Activated naive CD8-positive, alpha-beta T cell (primary cell): ENCODE data around the gene ARL5C.
"Not testable (repeated sequence)": the region's sequence is repeated elsewhere in the genome, so short reads cannot be mapped to it uniquely, and the experiment has no call there.

Experiments used
- H3K27ac Mint-ChIP-seq: one replicate; pipeline ENCODE4 v1.8.0; 2021; ENCODE audit warnings: mixed read lengths
- H3K27me3 Mint-ChIP-seq: one replicate; pipeline ENCODE4 v1.8.0; 2021; ENCODE audit warnings: mixed read lengths
- H3K36me3 Mint-ChIP-seq: one replicate; pipeline ENCODE4 v1.8.0; 2021; ENCODE audit warnings: mixed read lengths
- H3K4me1 Mint-ChIP-seq: one replicate; pipeline ENCODE4 v1.8.0; 2021; ENCODE audit warnings: low read depth, mixed read lengths
- H3K4me3 Mint-ChIP-seq: one replicate; pipeline ENCODE4 v1.8.0; 2021; ENCODE audit warnings: mild to moderate bottlenecking, mixed read lengths
- H3K9me3 Mint-ChIP-seq: one replicate; pipeline ENCODE4 v1.8.0; 2021; ENCODE audit warnings: low read depth, mixed read lengths

Gene ARL5C

DNA sequence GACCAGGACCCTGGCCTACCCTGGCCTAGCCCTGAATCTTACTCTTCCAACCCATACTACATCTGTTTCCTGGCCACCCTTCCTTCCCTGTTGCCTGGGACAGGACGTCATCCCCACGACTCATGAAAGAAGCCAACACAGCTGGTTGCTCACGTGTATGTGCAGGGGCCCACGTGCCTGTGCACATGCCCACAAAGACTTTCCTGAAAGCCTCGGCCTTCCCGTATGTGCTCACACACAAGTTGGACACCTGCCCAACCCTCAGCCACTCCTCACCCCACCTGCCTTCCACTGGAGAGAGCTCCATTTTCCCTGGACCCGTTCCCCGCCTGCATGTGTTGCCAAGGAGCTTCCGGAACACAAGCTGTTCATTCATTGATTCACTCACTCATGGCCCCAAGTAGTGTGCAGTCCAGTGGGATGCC lies 21.5 kb downstream of the ARL5C start:
- Mint-ChIP-seq H3K4me1 (peaks cover 17% of the 10 kb centered on the region), H3K9me3 (no peaks in the 10 kb centered on the region), H3K36me3 (no peaks in the 10 kb centered on the region), H3K27me3 (no peaks in the 10 kb centered on the region), H3K27ac (peak overlapping the region; percentile 23), H3K4me3 (no peak overlapping the region)

DNA sequence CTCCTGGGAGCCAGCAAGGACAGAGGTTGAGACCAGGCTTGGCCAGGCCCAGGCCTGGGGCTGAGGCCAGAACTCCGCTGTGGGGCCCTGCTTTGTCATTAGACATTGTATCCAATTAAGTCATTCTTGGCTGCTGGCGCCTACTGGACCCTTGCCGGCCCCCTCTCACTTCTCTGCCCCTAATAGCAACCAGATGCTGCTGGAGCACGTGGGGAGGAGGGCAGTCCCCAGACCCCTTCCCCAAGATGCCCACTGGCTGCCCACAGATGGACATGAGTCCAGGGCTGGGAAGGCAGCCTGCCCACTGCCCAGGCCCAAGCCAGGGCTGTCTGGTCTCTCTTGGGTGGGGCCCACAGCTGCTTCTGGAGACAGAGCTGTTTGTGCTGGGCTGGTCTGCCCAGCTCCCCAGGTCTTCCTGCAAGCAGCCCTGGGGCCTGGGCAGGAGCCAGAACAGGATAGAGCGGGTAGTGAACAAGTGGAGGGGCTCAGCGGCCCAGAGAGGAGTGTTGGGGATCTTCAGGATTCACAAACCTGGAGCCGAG lies 22.3 kb downstream of the ARL5C start:
- Mint-ChIP-seq H3K27me3 (no peaks in the 10 kb centered on the region), H3K4me3 (no peak overlapping the region), H3K36me3 (no peaks in the 10 kb centered on the region), H3K27ac (no peak overlapping the region), H3K4me1 (peaks cover 11% of the 10 kb centered on the region), H3K9me3 (no peaks in the 10 kb centered on the region)

DNA sequence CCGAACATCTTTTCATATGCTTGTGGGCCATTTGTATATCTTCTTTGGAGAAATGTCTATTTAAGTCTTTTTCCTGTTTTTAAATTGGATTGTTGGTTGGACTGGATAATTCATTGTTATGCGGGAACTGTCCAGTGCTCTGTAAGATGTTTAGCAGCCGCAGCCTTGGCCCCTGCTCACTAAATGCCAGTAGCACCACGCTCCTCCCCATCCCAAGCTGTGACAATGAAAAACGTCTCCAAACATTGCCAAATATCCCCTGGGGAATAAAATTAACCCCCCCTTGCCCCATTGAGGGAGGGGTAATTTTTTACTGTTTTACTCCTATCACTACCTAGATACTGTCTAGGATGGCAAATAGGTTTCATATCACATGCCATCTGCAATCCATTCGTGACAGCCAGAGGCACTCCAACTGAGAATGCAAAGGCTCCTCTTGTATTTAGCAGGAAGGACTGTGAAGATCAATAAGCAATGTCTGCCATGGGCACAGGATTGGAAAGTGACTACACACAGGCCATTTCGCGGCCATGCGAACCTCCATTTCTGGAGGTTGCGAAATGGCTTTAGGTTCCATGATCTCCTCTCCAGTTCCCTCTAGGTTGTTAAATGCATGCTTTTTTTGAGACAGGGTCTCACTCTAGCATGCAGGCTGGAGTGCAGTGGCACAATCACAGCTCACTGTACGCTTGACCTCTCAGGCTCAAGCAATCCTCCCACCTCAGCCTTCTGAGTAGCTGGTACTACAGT lies 23.9 kb downstream of the ARL5C start:
- no peak overlapping the region for H3K4me3 Mint-ChIP-seq
- peaks cover 5% of the 10 kb centered on the region for H3K4me1 Mint-ChIP-seq
- H3K27me3 Mint-ChIP-seq, result no peaks in the 10 kb centered on the region
- no peak overlapping the region for H3K27ac Mint-ChIP-seq
- H3K36me3 Mint-ChIP-seq, result peaks cover 2% of the 10 kb centered on the region
- H3K9me3 Mint-ChIP-seq, result no peaks in the 10 kb centered on the region

DNA sequence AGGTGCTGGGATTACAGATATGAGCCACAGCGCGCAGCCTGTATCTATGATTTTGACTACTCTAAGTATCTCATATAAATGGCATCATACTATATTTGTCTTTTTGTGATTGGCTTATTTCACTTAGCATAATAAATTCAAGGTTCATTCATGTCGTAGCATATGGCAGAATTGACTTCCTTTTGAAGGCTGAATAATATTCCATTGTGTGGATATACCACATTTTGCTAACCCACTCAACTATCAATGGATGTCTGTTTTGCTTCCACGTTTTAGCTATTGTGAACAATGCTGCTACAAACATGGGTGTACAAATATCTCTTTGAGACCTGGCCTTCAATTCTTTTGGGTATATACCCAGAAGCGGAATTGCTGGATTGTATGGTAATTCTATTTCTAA lies 24.7 kb downstream of the ARL5C start:
- Mint-ChIP-seq H3K9me3 (no peaks in the 10 kb centered on the region), H3K4me1 (peaks cover 5% of the 10 kb centered on the region), H3K36me3 (peaks cover 2% of the 10 kb centered on the region), H3K4me3 (no peak overlapping the region), H3K27ac (no peak overlapping the region), H3K27me3 (no peaks in the 10 kb centered on the region)

DNA sequence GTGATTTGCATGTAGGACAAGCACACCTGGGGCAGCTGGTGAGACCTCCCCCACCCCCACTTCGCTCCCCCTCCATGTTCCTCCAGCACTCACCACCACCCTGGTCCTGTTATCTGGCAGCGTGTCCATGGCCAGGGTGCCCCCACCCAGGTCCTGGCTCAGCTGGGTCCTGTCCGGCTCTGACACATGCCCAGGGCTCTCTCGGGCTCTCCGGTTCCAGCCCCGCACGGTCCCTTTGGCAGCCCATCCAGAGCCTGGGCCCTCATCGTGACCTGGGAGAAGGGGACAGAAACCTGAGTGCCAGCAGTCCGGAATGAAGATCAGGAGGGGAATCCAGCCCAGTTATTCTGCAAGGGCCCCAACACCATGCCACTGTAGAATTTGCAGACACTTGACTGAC lies 26.4 kb downstream of the ARL5C start:
- Mint-ChIP-seq H3K27ac (no peak overlapping the region), H3K36me3 (peaks cover 2% of the 10 kb centered on the region), H3K4me3 (no peak overlapping the region), H3K9me3 (no peaks in the 10 kb centered on the region), H3K4me1 (peaks cover 2% of the 10 kb centered on the region), H3K27me3 (no peaks in the 10 kb centered on the region)

DNA sequence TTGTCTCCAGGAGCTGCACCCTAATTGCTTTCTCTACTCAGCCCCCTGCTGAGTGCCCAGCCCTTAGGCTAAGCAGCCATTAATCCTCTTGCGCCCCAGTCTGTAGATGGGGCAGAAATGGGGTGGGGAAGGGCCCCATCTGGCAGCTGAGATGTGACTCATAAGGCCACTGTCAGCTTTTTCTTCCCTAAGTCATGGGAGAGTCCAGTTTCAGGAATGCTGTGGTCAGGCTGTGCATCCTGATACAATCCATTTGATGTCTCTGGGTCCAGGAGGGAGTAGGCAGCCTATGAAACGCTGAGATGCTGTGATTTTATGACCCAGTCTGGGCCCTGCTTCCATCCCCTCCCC lies 26.8 kb downstream of the ARL5C start:
- Mint-ChIP-seq H3K27me3 (no peaks in the 10 kb centered on the region), H3K4me1 (no peaks in the 10 kb centered on the region), H3K36me3 (peaks cover 2% of the 10 kb centered on the region), H3K4me3 (no peak overlapping the region), H3K27ac (no peak overlapping the region), H3K9me3 (no peaks in the 10 kb centered on the region)

DNA sequence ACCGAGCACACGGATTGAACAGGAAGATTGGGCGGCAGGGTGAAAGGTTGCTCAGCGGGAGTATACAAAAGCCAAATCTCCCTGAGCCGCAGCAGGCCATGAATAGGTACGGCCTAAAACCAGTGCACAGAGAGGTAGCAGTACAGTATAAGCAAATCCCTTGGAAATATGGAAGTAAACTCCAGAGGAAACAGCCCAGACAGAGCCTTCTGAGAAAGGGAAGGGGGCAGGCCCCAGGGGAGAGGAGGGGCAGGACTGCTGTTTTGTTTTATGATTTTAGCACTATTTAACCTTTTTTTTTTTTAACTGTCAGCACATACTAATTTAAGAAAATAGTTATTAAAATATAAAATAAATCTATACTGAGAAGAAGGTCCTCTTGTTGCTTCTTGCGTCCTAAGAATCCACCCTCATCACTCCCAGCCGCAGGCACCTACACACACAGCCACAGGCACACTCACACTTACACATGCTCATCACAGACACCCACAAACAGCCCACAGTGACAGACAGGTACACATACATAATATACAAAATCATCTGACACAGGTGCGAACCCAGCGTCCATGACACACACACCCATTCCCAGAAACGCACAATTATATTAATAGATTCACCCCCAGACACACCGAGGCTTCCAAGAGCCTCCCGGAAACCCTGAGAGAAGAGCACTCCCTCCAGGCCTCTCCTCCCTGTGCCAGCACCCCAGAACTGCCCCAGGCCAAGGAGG lies 27.4 kb downstream of the ARL5C start:
- Mint-ChIP-seq H3K36me3 (peaks cover 2% of the 10 kb centered on the region), H3K9me3 (no peaks in the 10 kb centered on the region), H3K27ac (no peak overlapping the region), H3K4me1 (no peaks in the 10 kb centered on the region), H3K4me3 (no peak overlapping the region), H3K27me3 (no peaks in the 10 kb centered on the region)

DNA sequence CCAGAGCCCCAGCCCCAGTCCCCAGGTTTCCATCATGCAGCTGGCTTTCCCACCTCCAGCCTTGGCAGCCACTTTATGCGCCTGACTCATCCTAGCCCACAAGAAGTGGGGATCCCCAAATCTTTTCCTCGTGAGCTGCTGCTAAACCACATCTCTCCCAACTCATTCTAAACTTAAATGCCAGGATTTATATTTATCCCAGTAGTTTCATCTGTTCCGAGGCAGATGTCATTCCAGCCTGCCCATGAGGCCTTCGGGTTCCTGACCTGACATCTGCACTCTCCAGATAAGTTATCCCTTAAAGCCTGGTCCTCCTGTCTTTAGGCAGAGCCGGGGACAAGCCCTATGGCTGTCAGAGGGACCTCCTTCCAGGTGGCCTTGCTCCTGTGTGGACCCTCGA lies 31.1 kb downstream of the ARL5C start:
- Mint-ChIP-seq H3K36me3 (peaks cover 2% of the 10 kb centered on the region), H3K9me3 (no peaks in the 10 kb centered on the region), H3K27ac (no peak overlapping the region), H3K4me1 (no peaks in the 10 kb centered on the region), H3K27me3 (no peaks in the 10 kb centered on the region), H3K4me3 (no peak overlapping the region)

DNA sequence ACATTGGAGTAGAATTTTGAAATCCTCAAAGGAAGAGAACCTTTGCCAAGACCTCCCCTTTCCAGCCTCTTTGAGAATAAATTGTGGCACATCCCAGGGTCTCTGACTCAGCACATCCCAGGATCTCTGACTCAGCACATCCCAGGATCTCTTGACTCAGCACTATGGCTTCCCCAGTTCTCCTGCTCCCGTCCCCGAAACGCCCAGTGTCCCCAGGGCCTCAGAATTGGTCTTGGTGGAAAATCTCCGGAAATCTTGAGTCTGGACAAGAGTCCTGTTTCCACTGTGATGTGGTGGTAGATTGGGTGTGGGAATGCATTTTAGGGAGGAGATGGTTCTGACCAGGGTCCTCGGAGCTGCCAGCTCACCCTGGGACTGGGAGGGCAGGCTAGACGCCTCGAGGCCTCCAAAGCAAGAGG lies 33.8 kb downstream of the ARL5C start:
- Mint-ChIP-seq H3K36me3 (no peaks in the 10 kb centered on the region), H3K9me3 (no peaks in the 10 kb centered on the region), H3K27me3 (no peaks in the 10 kb centered on the region), H3K4me1 (no peaks in the 10 kb centered on the region), H3K4me3 (no peak overlapping the region), H3K27ac (no peak overlapping the region)

DNA sequence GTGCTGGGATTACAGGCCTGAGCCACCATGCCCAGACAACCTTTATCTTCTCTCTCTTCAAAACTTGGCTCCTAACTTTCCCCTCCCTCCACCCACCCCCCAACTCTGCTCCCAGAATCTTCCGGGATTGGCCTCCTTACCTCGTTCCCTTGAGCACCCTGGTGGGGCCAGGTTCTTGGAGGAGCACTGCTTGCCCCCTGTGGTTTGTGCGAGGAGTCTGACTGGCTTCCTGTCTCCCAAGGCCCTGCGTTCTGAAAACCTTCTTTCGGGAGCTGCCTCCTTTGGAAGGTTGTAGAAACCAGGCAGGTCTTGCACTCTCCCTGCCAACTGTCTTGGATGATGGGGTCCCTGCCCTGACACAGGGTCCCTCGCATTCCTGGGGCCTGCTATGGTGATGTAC lies 34.3 kb downstream of the ARL5C start:
- H3K27ac Mint-ChIP-seq, result no peak overlapping the region

DNA sequence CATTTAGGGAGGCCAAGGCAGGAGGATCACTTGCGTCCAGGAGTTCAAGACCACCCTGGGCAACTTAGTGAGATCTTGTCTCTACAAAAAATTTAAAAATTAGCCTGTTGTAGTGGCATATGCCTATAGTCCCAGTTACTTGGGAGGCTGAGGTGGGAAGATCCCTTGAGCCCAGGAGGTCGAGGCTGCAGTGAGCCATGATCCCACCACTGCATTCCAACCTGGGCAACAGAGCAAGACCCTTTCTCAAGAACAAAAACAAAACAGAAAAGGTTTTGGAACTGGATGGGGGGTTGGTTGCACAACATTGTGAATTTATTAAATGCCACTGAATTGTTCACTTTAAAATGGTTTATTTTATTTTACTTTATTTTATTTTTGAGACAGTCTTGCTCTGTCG lies 35.8 kb downstream of the ARL5C start:
- Mint-ChIP-seq H3K4me1 (no peaks in the 10 kb centered on the region), H3K27ac (no peak overlapping the region), H3K9me3 (no peaks in the 10 kb centered on the region), H3K36me3 (no peaks in the 10 kb centered on the region), H3K27me3 (no peaks in the 10 kb centered on the region), H3K4me3 (no peak overlapping the region)

More for the DNA sequence above, 34.3 kb downstream of the ARL5C start:
- Mint-ChIP-seq H3K4me3 (no peak overlapping the region), H3K9me3 (no peaks in the 10 kb centered on the region), H3K4me1 (no peaks in the 10 kb centered on the region), H3K27me3 (no peaks in the 10 kb centered on the region), H3K36me3 (no peaks in the 10 kb centered on the region)

DNA sequence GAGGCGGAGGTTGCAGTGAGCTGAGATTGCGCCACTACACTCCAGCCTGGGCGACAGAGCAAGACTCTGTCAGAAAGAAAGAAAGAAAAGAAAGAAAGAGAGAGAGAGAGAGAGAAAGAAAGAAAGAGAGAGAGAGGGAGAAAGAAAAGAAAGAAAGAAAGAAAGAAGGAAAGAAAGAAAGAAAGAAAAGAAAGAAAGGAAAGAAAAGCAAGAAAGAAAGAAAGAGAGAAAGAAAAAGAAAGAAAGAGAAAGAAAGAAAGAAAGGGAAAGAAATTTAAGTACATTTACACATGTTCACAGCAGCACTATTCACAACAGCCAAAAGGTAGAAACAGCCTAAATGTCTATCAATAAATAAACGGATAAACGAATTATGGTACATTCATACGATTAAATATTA lies 36.4 kb downstream of the ARL5C start:
- not testable (repeated sequence) for H3K4me1 Mint-ChIP-seq, H3K4me3 Mint-ChIP-seq, H3K9me3 Mint-ChIP-seq, H3K27me3 Mint-ChIP-seq, H3K27ac Mint-ChIP-seq, H3K36me3 Mint-ChIP-seq

DNA sequence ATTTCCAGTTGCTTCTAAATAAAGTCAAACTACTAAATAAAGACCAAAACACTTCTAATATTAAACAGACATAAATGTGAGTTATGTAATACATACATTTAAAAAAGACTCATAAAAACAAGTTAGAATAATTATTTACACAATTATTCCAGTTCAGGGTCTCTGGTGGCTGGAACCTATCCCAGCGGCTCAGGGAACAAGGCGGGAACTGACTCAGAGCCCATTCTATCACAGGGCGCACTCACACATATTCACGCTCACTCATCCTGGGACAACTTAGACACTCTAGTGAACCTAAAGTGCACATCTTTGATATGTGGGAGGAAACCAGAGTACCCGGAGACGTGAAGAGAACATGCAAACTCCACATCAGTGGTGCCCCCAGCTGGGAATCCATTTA lies 39.5 kb downstream of the ARL5C start:
- Mint-ChIP-seq H3K4me1 (no peaks in the 10 kb centered on the region), H3K27me3 (no peaks in the 10 kb centered on the region), H3K27ac (no peak overlapping the region), H3K36me3 (no peaks in the 10 kb centered on the region), H3K9me3 (no peaks in the 10 kb centered on the region), H3K4me3 (no peak overlapping the region)

DNA sequence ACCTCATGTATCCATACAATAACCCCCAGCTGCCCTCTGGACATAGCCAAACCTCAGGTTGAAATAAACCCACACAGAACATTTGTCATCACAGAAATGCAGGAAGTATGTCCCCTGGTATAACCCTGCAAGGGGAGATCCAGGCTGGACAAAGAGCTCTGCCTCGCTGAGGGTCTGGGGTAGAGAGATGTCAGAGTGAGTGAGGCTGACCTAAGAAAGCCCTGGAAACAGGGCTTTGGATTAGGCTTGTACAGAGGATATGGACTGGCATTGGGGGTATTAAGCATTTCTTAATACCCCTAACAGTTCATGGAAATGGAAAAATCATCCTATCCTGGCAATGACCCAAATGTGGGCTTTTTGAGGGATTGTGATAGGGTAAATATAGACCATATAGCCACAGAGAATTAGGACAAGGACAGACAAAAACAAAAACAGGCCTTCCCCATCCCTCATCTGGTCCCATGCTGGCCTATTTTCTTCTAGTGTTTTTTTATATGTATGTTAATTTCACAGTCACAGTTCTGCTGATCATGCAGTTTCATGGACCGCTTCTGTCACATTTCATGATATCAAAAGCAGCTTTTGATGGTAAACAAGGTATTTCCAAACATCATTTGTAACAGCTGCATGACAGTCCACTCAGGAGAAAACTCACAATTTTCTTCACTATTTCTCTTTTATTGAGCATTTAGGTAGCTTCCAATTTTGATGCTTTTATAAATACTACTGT lies 40.7 kb downstream of the ARL5C start:
- no peaks in the 10 kb centered on the region for H3K36me3 Mint-ChIP-seq
- H3K4me1 Mint-ChIP-seq, result no peaks in the 10 kb centered on the region
- H3K9me3 Mint-ChIP-seq, result no peaks in the 10 kb centered on the region
- no peaks in the 10 kb centered on the region for H3K27me3 Mint-ChIP-seq
- no peak overlapping the region for H3K27ac Mint-ChIP-seq
- no peak overlapping the region for H3K4me3 Mint-ChIP-seq

DNA sequence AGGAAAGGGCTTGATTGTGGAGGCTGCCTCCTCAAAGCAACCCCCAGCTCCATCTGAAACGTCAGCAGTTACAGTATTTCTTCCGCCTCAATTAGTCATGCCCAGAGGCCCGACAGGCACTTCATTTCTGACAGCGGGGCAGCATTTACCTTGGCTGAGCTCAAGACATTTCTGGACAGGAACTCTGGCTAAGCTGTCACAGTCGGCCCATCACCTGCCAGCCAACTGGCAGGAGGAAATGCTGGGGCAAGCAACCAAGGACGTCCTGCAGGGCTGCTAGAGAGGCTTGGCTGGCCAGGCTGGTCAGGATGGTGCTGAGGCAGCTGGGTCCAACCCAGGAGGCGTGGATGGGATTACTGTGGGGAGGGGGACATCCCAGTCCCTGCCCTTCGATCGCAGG lies 42.3 kb downstream of the ARL5C start:
- H3K27me3 Mint-ChIP-seq, result no peaks in the 10 kb centered on the region

More for the DNA sequence above, 42.3 kb downstream of the ARL5C start:
- no peak overlapping the region for H3K4me3 Mint-ChIP-seq
- no peaks in the 10 kb centered on the region for H3K9me3 Mint-ChIP-seq
- no peaks in the 10 kb centered on the region for H3K36me3 Mint-ChIP-seq
- no peak overlapping the region for H3K27ac Mint-ChIP-seq
- peaks cover 2% of the 10 kb centered on the region for H3K4me1 Mint-ChIP-seq
